TTC549 (cell line): Measurements from ENCODE around the gene MBL2.

ENCODE experiments used
- FAIRE-seq: peaks from 2 replicates; lab custom pipeline; 2012; peaks lifted over from hg19 to GRCh38; lab: Jason Lieb, UNC

MBL2 gene

DNA sequence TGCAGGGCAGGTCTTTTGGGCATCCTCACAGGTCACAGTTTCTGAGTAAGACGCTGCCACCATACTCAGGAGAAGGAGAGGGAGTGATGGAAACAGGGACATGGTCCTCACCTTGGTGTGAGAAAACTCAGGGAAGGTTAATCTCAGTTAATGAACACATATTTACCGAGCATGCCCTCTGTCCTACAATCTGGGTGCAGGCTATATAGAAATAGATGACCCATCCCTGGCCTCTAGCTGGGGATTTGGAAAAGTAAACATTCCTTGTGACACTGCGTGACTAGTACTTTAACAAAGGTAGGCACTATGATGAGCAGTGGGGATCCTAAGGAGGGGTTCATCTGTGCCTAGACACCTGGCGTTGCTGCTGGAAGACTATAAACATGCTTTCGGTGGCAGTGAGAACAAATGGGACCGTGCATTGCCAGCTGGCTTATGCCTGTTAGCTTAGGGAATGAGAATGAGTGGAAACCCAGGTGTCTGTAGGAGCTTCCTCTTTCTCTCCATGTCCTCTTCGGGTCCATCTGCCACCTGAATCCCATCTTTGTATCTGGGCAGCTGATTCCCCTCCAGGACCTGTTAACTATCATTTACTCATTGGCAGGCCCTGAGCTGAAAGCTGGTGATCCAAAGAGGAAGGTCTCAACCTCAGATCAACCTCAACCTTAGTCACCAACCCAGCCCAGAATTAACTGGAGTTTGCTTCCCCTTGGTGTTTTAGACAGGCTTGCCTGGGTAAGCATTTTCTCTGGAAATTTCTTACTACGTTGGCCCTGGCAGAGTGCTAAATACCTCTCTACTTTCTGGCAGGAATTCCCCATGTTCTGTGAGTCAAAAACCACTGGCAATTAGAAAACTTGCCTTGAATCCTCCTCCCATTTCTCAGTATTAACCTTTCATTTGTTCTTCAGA lies 794 bp downstream of the MBL2 start:
- no peak for FAIRE-seq

DNA sequence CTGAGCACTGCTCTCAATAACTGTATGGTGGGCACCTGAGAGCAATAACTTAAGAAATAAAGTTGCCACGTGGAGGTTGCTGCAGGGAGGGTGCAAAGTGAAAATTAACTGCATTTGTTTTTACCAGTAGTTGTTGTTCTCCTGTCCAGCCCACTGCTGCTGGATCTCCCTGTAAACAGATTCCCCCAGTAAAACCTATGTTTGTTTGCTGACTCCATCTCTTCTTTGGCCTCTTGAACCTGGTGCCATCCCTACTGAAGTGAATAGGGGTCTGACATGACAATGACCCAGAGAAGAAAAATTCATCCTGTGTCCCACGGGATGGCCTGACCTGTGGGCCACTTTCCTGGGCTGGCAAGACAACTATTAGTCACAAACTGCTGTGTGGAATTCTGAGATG lies 1.7 kb downstream of the MBL2 start:
- FAIRE-seq = no peak

DNA sequence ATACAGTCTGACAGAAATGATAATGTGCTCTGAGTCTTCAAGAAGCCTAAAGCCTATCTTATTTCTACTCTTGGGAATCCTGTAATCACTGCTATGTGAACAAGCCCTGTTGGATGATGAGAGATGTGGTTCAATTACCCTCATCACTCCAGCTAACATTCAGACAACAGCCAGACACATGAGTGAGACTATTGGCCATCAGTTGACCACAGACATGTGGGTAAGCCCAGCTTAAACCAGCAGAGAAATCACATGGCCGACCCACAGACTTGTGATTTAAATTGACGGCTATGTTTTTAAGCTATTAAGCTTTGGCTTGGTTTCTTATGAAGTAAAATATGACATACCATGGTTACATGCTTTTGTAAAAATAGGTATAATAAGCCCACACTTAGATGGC lies 2.6 kb downstream of the MBL2 start:
- no peak for FAIRE-seq

DNA sequence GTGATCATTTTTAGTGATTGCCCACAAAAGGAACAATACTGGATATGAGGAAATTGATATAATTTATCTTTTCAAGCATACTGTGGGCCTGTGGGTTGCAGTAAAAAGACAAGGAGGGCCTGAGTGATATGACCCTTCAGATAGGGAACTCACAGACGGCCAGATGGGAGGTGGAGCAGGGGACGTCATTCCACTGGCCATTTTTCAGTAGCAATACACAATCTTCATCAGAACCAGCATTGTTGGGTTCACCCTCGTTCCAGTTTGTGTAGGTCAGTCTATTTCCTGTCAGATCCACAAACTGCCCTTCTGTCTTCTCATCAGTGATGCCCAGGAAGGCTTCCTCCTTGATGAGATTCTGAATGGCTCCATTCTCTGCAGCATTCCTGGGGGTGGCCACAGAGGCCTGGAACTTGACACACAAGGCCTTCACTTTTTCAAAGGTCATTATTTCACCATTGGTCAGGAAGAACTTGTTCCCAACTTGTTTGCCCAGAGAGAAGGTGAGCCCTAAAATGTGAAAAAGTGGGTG lies 4.5 kb downstream of the MBL2 start:
- FAIRE-seq = no peak

GRCh38 chr10:52762088-52762487 lies 10.5 kb downstream of the MBL2 start:
- FAIRE-seq = no peak

GRCh38 chr10:52759154-52759553 lies 13.4 kb downstream of the MBL2 start:
- FAIRE-seq = no peak

DNA sequence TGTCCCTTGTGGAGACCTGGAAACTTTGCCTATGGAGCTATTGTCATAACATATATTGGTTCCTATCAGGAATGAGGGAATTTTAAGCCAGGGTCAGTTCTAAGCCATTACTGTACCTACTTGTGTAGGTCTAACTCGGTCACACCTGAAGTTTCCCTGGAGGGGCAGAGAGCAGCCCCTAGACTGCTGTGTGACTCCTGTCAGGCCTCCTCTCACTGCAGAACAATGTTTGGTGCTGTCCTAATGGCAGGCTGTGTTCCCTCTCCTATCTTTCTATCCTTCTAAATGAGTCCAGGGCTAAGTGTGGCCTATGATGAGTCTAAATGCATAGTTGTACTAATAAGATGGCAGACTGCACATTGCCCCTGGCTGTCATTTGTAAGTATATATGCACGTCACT lies 14.2 kb downstream of the MBL2 start:
- no peak for FAIRE-seq

DNA sequence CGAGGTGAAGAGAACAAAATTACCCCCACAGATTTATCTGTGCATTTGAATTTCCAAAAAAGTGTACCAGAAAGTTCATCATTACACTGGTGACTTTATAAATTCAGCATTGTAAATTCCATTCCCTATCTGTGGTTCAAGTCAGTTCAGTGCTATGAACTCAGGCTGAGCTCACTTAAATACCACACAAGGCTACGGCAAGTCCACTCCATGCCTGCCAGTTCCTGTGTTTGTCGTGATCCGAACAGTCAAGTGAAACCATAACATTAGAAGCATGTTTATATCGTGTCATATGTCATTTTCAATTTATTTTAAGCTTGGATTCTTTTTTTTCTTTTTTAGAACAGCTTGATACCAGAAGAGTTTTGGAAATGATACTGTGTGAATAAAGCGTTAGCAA lies 14.8 kb downstream of the MBL2 start:
- FAIRE-seq = no peak

DNA sequence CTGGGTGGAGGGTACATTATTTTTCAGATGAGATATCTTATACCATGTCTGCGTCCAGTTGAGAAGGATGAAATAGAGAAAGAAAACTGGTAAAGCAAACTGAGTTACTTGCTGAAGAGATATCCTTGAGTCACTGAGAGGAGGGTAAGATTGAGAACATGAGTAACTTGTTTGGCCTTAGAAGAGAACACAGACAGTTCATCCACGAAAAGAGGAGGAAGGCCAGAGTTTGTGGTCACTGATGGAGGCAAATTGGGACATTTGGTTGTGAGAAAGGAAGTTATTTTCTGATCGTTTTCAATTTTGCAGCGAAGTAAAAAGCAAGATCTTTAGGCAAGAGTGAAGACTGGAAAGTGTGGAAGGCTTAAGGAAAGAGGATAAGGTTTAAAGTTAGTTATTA lies 15.6 kb downstream of the MBL2 start:
- FAIRE-seq = no peak

DNA sequence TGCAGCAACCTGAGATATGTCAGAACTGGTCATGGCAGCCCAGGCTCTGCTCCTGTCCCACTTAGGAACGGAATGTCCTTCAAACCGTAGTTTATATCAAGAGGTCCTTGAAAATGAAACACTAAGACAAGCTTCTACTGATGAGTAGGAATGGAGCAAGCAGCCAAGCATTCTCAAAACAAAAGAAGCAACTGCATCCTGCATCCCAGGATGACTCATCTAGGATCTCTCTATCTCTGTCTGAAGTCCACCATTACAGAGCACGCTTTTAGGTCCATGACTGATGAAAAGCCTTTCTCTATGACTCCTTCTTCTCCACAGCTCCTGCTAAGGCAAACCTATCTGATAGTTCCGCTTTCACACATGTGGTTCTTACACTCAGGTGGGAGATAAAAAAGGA lies 16.3 kb downstream of the MBL2 start:
- FAIRE-seq = no peak

DNA sequence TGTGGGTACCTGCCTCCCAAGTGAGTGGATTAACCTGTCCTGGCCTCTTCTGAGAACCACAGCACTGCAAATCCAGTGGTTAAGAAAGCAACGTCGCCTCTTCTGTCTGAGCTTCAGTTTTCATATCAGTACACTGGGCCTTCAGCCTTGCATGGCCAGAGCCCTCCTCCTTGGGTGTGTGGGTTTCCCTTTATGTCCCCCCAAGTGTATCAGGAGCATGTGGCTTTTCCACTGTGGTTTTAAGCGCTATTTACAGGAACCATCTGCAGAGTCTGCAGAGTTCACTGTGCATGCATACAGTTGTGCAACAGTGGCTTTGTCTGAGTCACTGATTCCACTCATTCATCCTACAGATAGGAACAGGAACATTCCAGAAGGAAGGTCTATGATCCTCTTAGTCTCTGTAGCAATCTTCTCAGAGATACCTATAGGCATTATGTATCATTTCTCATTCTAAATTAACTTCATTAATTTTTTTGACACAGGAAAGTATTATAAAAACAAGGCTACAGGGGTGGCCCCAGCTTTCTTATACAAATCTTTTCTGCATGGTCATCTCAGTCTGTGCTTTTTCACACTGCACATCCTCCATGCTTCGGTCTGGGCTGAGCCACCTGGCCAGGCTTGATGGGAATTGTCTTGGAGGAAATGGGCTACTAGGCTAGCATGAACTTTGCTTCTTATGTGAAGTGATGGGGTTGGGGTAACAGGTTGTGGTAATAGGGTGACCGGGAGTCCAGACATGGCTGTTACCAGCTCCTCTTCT lies 17.1 kb downstream of the MBL2 start:
- no peak for FAIRE-seq

GRCh38 chr10:52752801-52753445 lies 19.7 kb downstream of the MBL2 start:
- FAIRE-seq = no peak

- FAIRE-seq = no peak
Observed at GRCh38 chr10:52752261-52752660, 20.3 kb downstream of the MBL2 start.

DNA sequence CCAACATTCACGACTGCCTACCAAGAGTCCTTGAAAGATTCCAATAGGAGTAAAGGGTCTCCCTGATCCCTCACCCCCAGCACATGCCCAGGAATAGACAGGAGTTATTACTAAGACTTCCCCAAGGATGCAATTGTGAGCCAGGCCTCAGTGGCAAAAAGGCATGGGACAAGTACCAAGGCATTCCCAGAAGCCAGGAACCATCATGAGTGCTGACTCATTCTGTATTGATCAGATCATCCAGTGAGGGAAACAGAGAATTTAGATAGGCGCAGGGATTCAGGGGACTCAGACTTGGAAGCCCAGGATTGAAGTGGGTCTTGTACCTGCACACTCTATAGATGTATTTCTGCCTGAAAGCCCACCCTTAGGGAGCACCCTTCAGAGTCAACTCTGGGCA lies 21.2 kb downstream of the MBL2 start:
- FAIRE-seq = no peak

DNA sequence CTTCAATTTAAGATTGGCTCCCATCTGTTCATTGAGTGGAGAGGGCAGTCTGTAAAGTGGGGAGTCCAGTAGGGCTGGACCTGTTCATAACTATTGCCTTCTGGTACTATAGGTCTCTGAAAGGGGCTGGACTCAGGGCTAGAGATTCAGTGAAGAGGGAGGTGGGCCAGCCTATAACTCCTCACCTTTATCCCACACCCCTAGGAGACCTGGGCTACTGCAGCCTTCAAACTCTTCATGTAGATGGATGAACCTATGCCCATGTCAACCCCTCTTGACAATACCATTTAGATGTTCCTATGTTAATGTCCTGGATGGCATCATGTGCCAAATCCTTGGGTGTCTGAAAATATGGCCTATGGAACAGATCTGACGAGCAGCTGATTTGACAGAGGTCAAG lies 22.0 kb downstream of the MBL2 start:
- no peak for FAIRE-seq

- FAIRE-seq = no peak
Observed at GRCh38 chr10:52747694-52748093, 24.9 kb downstream of the MBL2 start.

DNA sequence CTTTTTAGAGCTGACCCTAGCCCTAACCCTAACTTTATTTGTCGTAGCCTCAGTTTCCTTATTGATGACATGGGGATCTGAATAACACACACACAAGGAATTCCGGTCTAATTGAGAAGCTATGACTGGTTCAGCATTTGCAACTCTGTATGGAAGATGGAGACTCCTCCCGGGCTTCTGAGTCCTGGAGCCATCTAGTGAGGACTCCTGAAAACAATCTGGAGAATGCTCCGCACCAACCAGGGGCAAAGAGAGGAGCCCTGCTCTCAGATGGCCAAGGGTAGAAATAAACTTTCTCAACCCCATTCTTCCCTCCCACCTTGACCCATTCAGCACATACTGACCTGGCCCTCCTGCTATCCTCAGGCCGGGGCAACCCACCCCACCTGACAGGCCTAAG lies 26.4 kb downstream of the MBL2 start:
- no peak for FAIRE-seq

DNA sequence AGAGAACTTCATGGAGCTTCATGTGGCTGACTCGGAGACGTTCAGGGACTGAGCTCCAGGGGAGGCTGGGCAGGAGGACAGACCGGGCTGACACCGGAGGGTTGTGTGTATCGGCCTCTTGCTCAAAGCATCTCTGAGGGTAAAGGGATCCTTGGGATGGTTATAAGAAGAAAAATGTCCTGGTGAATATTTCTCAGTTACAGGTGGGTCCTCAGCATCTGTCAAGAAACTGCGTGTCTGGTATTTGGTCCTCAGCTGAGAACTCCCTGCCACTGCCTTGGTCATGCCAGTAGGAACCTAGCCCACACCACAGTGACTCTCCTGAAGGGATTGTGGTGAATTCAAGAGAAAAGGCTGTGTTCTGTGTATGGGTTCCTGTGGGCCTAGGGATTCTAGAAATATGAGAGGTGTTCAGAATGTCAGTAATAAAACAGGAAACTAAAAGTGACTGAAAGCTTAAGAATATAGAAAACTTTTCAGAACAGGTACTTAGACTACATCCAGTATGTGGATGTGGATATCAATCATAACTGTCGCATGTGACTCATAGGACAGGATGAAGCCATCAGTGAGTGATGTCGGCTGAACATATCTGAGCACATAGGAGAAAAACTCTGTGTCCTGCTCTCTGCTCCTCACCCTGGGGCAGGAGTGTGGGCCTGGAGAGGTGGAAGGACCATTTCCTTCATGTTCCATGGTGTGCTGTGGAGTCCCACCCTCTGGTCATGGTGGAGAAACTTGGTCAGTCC lies 28.4 kb downstream of the MBL2 start:
- FAIRE-seq = no peak

DNA sequence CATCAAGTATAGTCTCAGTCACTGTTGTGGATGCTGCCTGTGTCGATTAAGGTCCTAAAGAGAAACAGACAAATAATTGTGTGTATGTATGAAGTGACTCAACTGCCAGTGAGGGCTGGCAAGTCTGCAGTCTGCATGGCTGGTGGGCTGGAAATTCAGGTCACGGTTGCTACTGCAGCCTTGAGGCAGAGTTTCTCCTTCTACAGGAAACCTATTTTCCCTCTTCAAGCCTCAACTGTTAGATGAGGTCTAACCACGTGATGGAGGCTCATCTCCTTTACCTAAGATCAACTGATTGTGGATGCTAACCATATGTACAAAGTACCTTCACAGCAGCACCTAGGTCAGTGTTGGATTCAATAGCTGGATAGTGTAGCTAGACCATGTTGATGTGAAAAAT lies 29.9 kb downstream of the MBL2 start:
- no peak for FAIRE-seq

- no peak for FAIRE-seq
Observed at GRCh38 chr10:52741851-52742250, 30.7 kb downstream of the MBL2 start.

- no peak for FAIRE-seq
Observed at GRCh38 chr10:52740913-52741675, 31.5 kb downstream of the MBL2 start.
